KMS-11 (cell line): ENCODE measurements around the gene MAP4.
"Not testable (repeated sequence)": the region's sequence is repeated elsewhere in the genome, so short reads cannot be mapped to it uniquely, and the experiment has no call there.

Source experiments
- H2AFZ ChIP-seq: fragments of 200-600 bp; sonication (generic); 2 replicates; pipeline ENCODE4 v1.6.1; 2016; ENCODE audit warnings: antibody characterized with exemption, mixed run types, low read depth
- H3K27ac ChIP-seq: fragments of 200-600 bp; sonication (generic); 2 replicates; pipeline ENCODE4 v1.6.1; 2016; ENCODE audit warnings: mild to moderate bottlenecking, mixed run types
- H3K27me3 ChIP-seq: fragments of 200-600 bp; sonication (generic); 2 replicates; pipeline ENCODE4 v1.6.1; 2017; ENCODE audit warnings: mild to moderate bottlenecking, low read depth, mixed run types, moderate library complexity; ENCODE audit not compliant: insufficient read depth
- H3K36me3 ChIP-seq: fragments of 200-600 bp; sonication (generic); 2 replicates; pipeline ENCODE4 v1.6.1; 2017; ENCODE audit warnings: mild to moderate bottlenecking, mixed run types; ENCODE audit not compliant: insufficient read depth
- H3K4me1 ChIP-seq: fragments of 200-600 bp; sonication (generic); 2 replicates; pipeline ENCODE4 v1.6.1; 2016; ENCODE audit warnings: mild to moderate bottlenecking, low read depth, mixed run types; ENCODE audit not compliant: poor library complexity, severe bottlenecking
- H3K4me2 ChIP-seq: fragments of 200-600 bp; sonication (generic); 2 replicates; pipeline ENCODE4 v1.7.0; 2016; ENCODE audit warnings: mild to moderate bottlenecking, mixed run types
- H3K4me3 ChIP-seq: fragments of 200-600 bp; sonication (generic); IDR thresholded peaks from 2 replicates; pipeline ENCODE4 v1.6.1; 2017; ENCODE audit warnings: low read depth, low read length, mixed read lengths; ENCODE audit not compliant: insufficient read depth
- H3K79me2 ChIP-seq: fragments of 200-600 bp; sonication (generic); 2 replicates; pipeline ENCODE4 v1.6.1; 2016; ENCODE audit warnings: low read depth, mixed run types; ENCODE audit not compliant: insufficient read depth
- H3K9ac ChIP-seq: fragments of 200-600 bp; sonication (generic); 2 replicates; pipeline ENCODE4 v1.6.1; 2016; ENCODE audit warnings: mild to moderate bottlenecking, mixed run types
- H4K20me1 ChIP-seq: fragments of 200-600 bp; sonication (generic); 2 replicates; pipeline ENCODE4 v1.6.1; 2016; ENCODE audit warnings: mild to moderate bottlenecking, mixed run types; ENCODE audit not compliant: insufficient read depth
- CTCF ChIP-seq: fragments of 200-600 bp; sonication (generic); conservative IDR thresholded peaks from 2 replicates; pipeline ENCODE4 v1.6.1; 2017; ENCODE audit warnings: low read depth, mild to moderate bottlenecking, antibody characterized with exemption, low read length, moderate library complexity, mixed read lengths

MAP4 gene

DNA sequence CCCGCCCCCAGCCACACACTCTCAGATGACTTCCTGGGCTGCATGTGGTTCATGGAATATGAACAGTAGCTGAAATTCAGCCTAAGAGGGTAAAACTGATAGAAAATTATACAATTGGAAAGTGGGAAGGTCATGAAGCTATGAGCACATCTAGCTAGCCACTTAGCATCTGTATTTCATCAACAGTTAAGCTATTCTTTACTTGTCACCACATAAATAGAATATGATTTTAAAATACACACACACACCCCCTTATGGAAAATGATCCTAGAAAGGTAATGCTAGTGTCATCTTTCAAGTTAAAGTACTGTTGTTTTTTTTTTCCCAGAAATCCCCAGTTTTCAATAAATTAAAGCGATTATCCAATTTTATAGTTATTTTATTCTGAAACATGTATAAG lies 3.6 kb downstream of the MAP4 start:
- Histone ChIP-seq H3K27me3 (no peaks in the 10 kb centered on the region), H3K4me2 (no peak overlapping the region), H3K27ac (no peak overlapping the region), H3K4me1 (peaks cover 27% of the 10 kb centered on the region), H3K4me3 (no peak overlapping the region), H3K79me2 (peaks cover 4% of the 10 kb centered on the region; the same call in 1 of the 2 replicates), H3K9ac (no peak overlapping the region), H4K20me1 (no peaks in the 10 kb centered on the region), H2AFZ (no peak overlapping the region), H3K36me3 (no peaks in the 10 kb centered on the region)
- no peak for TF ChIP-seq CTCF

GRCh38 chr3:48008066-48008465 lies 8.2 kb downstream of the MAP4 start:
- not testable (repeated sequence) for H3K27ac ChIP-seq, H3K9ac ChIP-seq, H2AFZ ChIP-seq, H3K4me3 ChIP-seq, H3K4me2 ChIP-seq, H3K4me1 ChIP-seq, H4K20me1 ChIP-seq, H3K79me2 ChIP-seq, H3K27me3 ChIP-seq, H3K36me3 ChIP-seq

DNA sequence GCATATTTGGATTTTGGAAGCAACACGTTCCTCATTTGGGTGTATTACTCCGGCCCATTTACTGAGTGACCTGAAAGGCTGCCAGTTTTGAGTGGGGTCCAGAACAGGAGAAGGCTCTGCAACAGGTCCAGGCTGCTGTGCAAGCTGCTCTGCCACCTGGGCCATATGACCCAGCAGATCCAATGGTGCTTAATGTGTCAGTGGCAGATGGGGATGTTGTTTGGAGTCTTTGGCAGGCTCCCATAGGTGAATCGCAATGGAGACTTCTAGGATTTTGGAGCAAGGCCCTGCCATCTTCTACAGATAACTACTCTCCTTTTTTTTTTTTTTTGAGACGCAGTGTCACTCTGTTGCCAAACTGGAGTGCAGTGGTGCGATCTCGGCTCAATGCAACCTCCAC lies 8.9 kb downstream of the MAP4 start:
- not testable (repeated sequence) for H3K27me3 ChIP-seq, H3K9ac ChIP-seq, H3K27ac ChIP-seq, H3K4me3 ChIP-seq, H3K79me2 ChIP-seq, H3K36me3 ChIP-seq, H2AFZ ChIP-seq, H3K4me1 ChIP-seq, H3K4me2 ChIP-seq, H4K20me1 ChIP-seq

DNA sequence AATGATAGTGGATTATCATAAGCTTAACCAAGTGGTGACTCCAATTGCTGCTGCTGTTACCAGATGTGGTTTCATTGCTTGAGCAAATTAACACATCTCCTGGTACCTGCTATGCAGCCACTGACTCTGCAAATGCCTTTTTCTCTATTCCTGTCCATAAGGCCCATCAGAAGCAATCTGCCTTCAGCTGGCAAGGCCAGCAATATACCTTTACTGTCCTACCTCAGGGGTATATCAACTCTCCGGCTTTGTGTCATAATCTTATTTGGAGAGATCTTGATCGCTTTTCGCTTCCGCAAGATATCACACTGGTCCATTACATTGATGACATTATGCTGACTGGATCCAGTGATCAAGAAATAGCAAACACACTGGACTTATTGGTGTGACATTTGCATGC lies 9.4 kb downstream of the MAP4 start:
- H3K4me2 ChIP-seq, H3K79me2 ChIP-seq, H3K27me3 ChIP-seq, H3K27ac ChIP-seq, H3K36me3 ChIP-seq, H3K4me3 ChIP-seq, H2AFZ ChIP-seq, H3K9ac ChIP-seq, H4K20me1 ChIP-seq: not testable (repeated sequence)
- peaks cover 13% of the 10 kb centered on the region for H3K4me1 ChIP-seq

DNA sequence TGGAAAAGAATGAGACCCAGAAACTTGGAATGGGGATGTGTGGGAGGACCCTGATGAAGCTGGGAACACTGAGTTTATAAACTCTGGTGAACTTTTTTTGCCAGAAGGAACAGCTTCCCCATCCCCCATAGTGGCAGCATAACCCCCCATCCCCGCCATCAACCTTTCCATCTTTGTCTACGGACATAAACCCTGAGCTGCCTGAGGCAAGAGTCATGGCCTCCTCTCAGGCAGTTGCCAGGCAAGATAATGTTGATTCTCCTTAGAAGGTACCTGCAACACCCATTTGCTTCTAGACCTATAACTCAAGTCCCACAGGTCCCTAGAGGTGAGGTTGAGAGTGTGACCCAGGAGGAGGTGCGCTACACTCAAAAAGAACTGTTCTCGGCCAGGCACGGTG lies 11.5 kb downstream of the MAP4 start:
- H3K36me3 ChIP-seq: no peaks in the 10 kb centered on the region
- no peak overlapping the region for H3K27ac ChIP-seq
- peaks cover 17% of the 10 kb centered on the region for H3K4me1 ChIP-seq
- H2AFZ ChIP-seq: no peak overlapping the region
- H3K9ac ChIP-seq: no peak overlapping the region
- H3K79me2 ChIP-seq: peaks cover 10% of the 10 kb centered on the region; the same call in 1 of the 2 replicates
- no peak overlapping the region for H3K4me3 ChIP-seq
- no peaks in the 10 kb centered on the region for H3K27me3 ChIP-seq
- H3K4me2 ChIP-seq: no peak overlapping the region
- TF ChIP-seq CTCF: no peak
- H4K20me1 ChIP-seq: no peaks in the 10 kb centered on the region

- TF ChIP-seq CTCF: no peak
- Histone ChIP-seq H3K79me2 (peaks cover 15% of the 10 kb centered on the region; the same call in 1 of the 2 replicates), H2AFZ (no peak overlapping the region), H4K20me1 (no peaks in the 10 kb centered on the region), H3K4me2 (no peak overlapping the region), H3K9ac (no peak overlapping the region), H3K27ac (no peak overlapping the region), H3K36me3 (no peaks in the 10 kb centered on the region), H3K27me3 (no peaks in the 10 kb centered on the region), H3K4me3 (no peak overlapping the region), H3K4me1 (peaks cover 17% of the 10 kb centered on the region)
Observed at GRCh38 chr3:48002787-48003186, 13.4 kb downstream of the MAP4 start.
